MM.1S (cell line): ENCODE measurements around the gene PADI4.

Experiments used
- EZH2 ChIP-seq: fragments of 300-600 bp; sonication (generic); optimal IDR thresholded peaks from 2 replicates; pipeline ENCODE3; 2017; ENCODE audit warnings: low read depth, mild to moderate bottlenecking, antibody characterized with exemption, low read length, mixed read lengths
- EZH2phosphoT487 ChIP-seq: fragments of 300-600 bp; sonication (generic); IDR thresholded peaks from 2 replicates; pipeline ENCODE4 v1.6.1; 2018; ENCODE audit warnings: antibody characterized with exemption, low read length

- no peak for TF ChIP-seq EZH2phosphoT487
- TF ChIP-seq EZH2, result no peak
Observed at GRCh38 chr1:17265162-17265561, 42.8 kb upstream of the PADI4 start.
